Measurements from ENCODE around the gene VARS2. TPM values are rescaled to one million over a fixed set of nuclear protein-coding genes. Genes with fewer than 3 reads are reported as not detected.
"Not testable (repeated sequence)": the region's sequence is repeated elsewhere in the genome, so short reads cannot be mapped to it uniquely, and the experiment has no call there.

The VARS2 gene
- polyA plus RNA-seq, 3 donors, result 14.2 to 25.3 (median 20.9) TPM

- WGBS, 3 donors, result 26 to 47% (median 28%) methylated on average over 17 of the region's 17 CpGs
Observed at GRCh38 chr6:30914854-30915590, 984 bp downstream of the VARS2 start.

DNA sequence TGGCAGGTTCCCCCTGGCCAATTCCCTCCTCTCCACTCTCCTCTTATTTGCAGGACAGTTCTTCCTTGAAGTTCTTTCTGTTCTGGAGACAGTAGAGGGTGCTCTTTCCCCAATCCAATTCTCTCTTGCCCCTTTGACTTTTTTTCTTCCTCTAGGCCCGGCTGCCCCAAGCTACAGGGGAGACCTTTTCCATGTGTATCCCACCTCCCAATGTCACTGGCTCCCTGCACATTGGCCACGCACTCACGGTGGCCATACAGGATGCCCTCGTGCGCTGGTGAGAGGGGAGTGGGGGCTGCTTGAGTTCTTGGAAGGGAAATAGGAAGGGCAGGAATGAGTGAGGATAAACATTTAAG is 1.5 kb downstream of the VARS2 start:
- no peak overlapping the region for H3K27ac ChIP-seq (ENCODE audit: low read depth, low read length)
- WGBS, 3 donors, result 7 to 23% (median 15%) methylated on average over 5 of the region's 5 CpGs

More at GRCh38 chr6:30914854-30915590, 984 bp downstream of the VARS2 start:
- peak overlapping the region; percentile 29 for H3K27ac ChIP-seq (ENCODE audit: low read depth, low read length)

GRCh38 chr6:30917041-30917440 is 3.0 kb downstream of the VARS2 start:
- WGBS, 3 donors, result 93 to 94% (median 93%) methylated on average over 7 of the region's 7 CpGs

GRCh38 chr6:30917487-30917886 is 3.4 kb downstream of the VARS2 start:
- no peak overlapping the region for H3K27ac ChIP-seq (ENCODE audit: low read depth, low read length)
- 90 to 91% (median 90%) methylated on average over 8 of the region's 8 CpGs for WGBS, 3 donors

More at GRCh38 chr6:30917041-30917440, 3.0 kb downstream of the VARS2 start:
- no peak overlapping the region for H3K27ac ChIP-seq (ENCODE audit: low read depth, low read length)

- WGBS, 3 donors, result 79 to 93% (median 89%) methylated on average over 8 of the region's 8 CpGs
- H3K27ac ChIP-seq (ENCODE audit: low read depth, low read length), result no peak overlapping the region
Observed at GRCh38 chr6:30918670-30919069, 4.6 kb downstream of the VARS2 start.

- WGBS, 3 donors, result 84 to 92% (median 88%) methylated on average over 7 of the region's 7 CpGs
- no peak overlapping the region for H3K27ac ChIP-seq (ENCODE audit: low read depth, low read length)
Observed at GRCh38 chr6:30922447-30922852, 8.4 kb downstream of the VARS2 start.

DNA sequence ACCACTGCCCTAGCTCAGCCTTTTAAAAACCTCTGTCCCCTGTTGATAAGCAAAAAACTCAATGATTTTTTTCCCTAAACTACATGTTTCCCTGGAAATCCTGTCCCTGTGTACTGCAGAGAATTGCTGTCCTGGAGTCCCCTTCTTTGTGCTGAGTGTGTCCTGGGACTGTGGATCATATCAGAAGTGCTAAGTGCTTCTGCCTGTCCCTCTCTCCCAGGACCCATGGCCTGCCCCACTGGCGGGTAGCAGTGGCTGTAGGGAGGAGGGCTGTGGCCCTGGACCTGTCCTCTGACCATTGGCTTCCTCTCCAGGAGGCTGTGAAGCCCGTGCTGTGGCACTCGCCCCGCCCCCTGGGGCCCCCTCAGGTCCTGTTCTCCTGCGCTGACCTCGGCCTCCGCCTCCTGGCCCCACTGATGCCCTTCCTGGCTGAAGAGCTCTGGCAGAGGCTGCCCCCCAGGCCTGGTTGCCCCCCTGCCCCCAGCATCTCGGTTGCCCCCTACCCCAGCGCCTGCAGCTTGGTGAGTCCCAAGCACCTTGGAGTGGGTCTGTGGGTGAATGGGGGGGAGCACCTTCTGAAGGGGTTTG is 10.1 kb downstream of the VARS2 start:
- 83 to 91% (median 89%) methylated on average over 7 to 9 of the region's 9 CpGs for WGBS, 3 donors
- not testable (repeated sequence) for H3K27ac ChIP-seq (ENCODE audit: low read depth, low read length)

DNA sequence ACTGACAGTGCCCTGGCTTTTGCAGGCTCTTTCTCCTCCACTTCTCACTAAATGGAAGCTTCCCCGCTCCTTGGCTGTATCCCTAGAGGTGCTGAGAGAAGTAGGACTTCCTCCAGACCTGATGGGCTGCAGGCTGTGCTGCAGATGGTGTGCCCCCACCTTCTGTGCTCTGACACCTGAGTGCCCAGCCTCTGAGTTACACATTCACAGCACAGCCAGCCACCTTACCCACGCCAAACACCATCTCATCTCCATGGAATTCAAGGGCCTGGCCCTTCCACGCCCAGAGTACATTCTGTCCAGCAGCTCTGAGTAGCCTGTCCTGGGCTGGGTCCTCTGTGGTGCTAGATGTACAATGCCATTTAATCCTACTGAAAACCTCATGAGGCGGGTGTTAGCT is 12.6 kb downstream of the VARS2 start:
- no peak overlapping the region for H3K27ac ChIP-seq (ENCODE audit: low read depth, low read length)
- 81 to 85% (median 84%) methylated on average over 4 of the region's 4 CpGs for WGBS, 3 donors

DNA sequence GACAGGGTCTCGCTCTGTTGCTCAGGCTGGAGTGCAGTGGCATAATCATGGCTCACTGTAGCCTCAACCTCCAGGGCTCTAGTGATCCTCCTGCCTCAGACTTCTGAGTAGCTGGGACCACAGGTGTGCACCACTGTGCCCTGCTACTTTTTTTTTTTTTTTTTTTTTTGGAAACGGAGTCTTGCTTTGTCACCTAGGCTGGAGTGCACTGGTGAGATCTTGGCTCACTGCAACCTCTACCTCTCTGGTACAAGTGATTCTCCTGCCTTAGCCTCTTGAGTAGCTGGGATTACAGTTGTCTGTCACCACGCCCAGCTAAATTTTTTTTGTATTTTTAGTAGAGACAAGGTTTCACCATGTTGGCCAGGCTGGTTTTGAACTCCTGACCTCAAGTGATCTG is 13.0 kb downstream of the VARS2 start:
- not testable (repeated sequence) for H3K27ac ChIP-seq (ENCODE audit: low read depth, low read length)
- WGBS, 3 donors, result 90 to 99% (median 97%) methylated on average over 3 of the region's 3 CpGs

DNA sequence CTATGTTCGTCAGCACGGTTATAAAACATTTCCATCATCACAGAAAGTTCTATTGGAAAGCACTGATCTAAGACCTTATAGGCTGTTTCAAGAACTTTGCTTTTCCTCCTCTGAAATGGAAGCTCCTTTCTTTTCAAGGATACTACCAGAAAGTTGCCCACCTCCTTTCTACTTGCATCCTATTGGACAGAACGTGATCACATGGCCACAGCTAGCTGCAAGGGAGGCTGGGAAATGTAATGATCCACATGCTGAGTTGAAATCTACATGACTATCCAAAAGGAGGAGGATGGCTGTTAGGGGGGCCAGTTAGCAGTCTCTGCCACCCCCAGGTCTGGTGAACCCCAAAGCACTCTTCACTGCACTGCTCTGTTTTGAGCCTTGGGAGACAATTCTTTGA is 14.6 kb downstream of the VARS2 start:
- no peak overlapping the region for H3K27ac ChIP-seq (ENCODE audit: low read depth, low read length)

GRCh38 chr6:30930506-30930905 is 16.5 kb downstream of the VARS2 start:
- WGBS, 3 donors, result 79 to 95% (median 90%) methylated on average over 4 of the region's 4 CpGs
- H3K27ac ChIP-seq (ENCODE audit: low read depth, low read length), result no peak overlapping the region

More for the DNA sequence above, 14.6 kb downstream of the VARS2 start:
- WGBS, 3 donors, result 81 to 100% (median 95%) methylated on average over 3 of the region's 3 CpGs

- 58 to 75% (median 66%) methylated on average over 8 of the region's 8 CpGs for WGBS, 3 donors
Observed at GRCh38 chr6:30931272-30931671, 17.2 kb downstream of the VARS2 start.

GRCh38 chr6:30931969-30932645 is 18.1 kb downstream of the VARS2 start, which contains the start of gene SFTA2:
TSS of gene SFTA2 (minus strand) at chr6:30932170. CDS start at chr6:30932096, 74 bp downstream.
- H3K27ac ChIP-seq (ENCODE audit: low read depth, low read length), result no peak within 1 kb of the TSS
- WGBS, 3 donors, result 55 to 90% (median 90%) methylated on average over 7 of the region's 7 CpGs

More at GRCh38 chr6:30931272-30931671, 17.2 kb downstream of the VARS2 start:
- H3K27ac ChIP-seq (ENCODE audit: low read depth, low read length), result no peak overlapping the region

GRCh38 chr6:30932665-30933365 is 18.8 kb downstream of the VARS2 start:
- H3K27ac ChIP-seq (ENCODE audit: low read depth, low read length), result no peak overlapping the region
- 77 to 84% (median 82%) methylated on average over 6 of the region's 6 CpGs for WGBS, 3 donors

DNA sequence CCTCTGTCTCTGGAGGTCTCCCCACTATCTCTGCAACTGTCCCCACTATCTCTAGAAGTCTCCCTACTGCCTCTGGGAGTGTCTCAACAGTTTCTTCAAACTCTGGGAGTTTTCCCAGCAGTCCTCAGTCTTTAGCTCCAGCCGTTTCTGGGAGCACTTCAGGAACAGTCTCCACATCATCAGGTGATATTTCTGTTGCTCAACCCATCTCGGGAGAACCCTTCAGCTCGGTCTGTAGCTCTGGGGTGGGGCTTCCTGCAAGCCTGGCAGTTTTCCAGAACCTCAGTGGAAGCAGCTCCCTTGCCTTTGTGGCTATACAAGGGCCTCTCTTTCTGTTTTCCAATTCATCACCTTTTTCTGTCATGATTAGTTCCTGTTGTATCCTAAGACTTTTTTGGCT is 21.0 kb downstream of the VARS2 start:
- H3K27ac ChIP-seq (ENCODE audit: low read depth, low read length), result no peak overlapping the region
- WGBS, 3 donors, result 14 to 42% (median 14%) methylated on average over 3 of the region's 3 CpGs

DNA sequence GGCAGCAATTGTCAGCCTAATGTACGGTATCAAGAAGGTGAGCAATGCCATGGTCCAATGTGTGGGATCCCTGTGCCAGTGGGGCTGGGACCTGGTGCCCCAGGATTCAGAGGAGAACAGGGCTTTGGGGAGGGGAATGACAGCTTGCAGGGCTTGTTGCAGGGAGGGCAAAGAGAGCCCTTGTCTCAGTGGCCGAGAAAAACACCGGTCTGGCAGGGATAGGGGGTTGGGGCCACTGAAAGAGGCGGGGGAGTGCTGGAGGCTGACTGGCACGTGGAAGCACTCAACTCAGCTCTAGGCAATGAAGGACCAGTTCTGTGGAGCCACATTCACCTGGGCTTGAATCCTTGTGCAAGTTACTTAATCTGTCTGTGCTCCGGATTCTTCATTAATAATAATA is 23.2 kb downstream of the VARS2 start:
- no peak overlapping the region for H3K27ac ChIP-seq (ENCODE audit: low read depth, low read length)
- 85% methylated on average over 6 of the region's 6 CpGs for WGBS, 3 donors

DNA sequence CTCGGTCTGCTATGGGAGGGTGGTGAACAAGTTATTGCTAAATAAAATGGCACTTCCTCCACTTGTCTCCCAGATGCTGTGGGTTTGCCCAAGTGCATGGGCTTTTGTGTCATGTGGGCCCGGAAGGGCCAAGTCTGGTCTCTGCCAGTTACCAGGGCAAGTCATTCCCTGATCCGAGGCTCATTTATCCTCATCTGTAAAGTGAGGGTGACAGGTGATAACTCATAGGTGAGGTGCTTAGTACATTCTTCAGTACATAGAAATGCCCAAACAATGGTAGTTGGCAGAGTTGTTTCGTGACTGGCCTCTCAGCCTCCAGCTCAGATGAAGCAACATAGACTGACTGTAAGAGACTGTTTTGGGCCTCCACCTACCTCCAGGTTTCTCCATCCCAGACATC is 24.7 kb downstream of the VARS2 start:
- no peak overlapping the region for H3K27ac ChIP-seq (ENCODE audit: low read depth, low read length)
- 62 to 70% (median 63%) methylated on average over 4 of the region's 4 CpGs for WGBS, 3 donors

- WGBS, 3 donors, result 42 to 59% (median 51%) methylated on average over 3 of the region's 3 CpGs
- H3K27ac ChIP-seq (ENCODE audit: low read depth, low read length), result no peak overlapping the region
Observed at GRCh38 chr6:30939473-30939872, 25.4 kb downstream of the VARS2 start.

Data from adipose tissue (tissue), 3 donors.